Colonic mucosa (tissue), 4 donors: Measurements from ENCODE around the gene LNX1. TPM values are rescaled to one million over a fixed set of nuclear protein-coding genes. Genes with fewer than 3 reads are reported as not detected.

Source experiments
- DNase-seq: peaks from one replicate; pipeline ENCODE4 v3.0.0-alpha.2; 2020
- H3K27ac ChIP-seq: fragments of 200-600 bp; one replicate; pipeline ENCODE4 v1.8.0; 2021
- H3K27me3 ChIP-seq: fragments of 200-600 bp; one replicate; pipeline ENCODE4 v1.8.0; 2021
- H3K36me3 ChIP-seq: fragments of 200-600 bp; one replicate; pipeline ENCODE4 v1.8.0; 2021
- H3K4me1 ChIP-seq: fragments of 200-600 bp; one replicate; pipeline ENCODE4 v1.8.0; 2021; ENCODE audit warnings: mild to moderate bottlenecking
- H3K4me3 ChIP-seq: fragments of 200-600 bp; one replicate; pipeline ENCODE4 v1.8.0; 2021
- H3K9ac ChIP-seq, 2 donors: one replicate each; pipeline ENCODE4 v1.7.0; 2013; ENCODE audit warnings: control low read depth in 2 of 2, low read depth in 2 of 2, low read length in 2 of 2
- H3K9me3 ChIP-seq: fragments of 200-600 bp; one replicate; pipeline ENCODE4 v1.8.0; 2021
- CTCF ChIP-seq: fragments of 200-600 bp; IDR thresholded peaks from one replicate; pipeline ENCODE4 v1.8.0; 2022; ENCODE audit warnings: antibody characterized with exemption, mild to moderate bottlenecking
- intact Hi-C: fragments of 100-400 bp; cut with DNase I; formaldehyde crosslinking; loops from one replicate; pipeline ENCODE4 v1.14.1; 2022
- total RNA-seq, 2 donors: library from RNA; stranded (reverse); fragmentation: NEBNext Ultra II Directional in 1 of 2; extraction: Animal tissue kit (Norgen Biotek cat#: 25700) in 1 of 2; gene quantifications; one replicate each; pipeline ENCODE4 v1.2.1, GENCODE V29; 2021
- donor health status: healthy.
- donor health status: DM: no; HTN: no; CAD: no.
- donor health status: DM: no; HTN: no; CAD: no.

Gene LNX1
- total RNA-seq, 2 donors from 2014 or later, result 9.7 to 25.0 TPM

DNA sequence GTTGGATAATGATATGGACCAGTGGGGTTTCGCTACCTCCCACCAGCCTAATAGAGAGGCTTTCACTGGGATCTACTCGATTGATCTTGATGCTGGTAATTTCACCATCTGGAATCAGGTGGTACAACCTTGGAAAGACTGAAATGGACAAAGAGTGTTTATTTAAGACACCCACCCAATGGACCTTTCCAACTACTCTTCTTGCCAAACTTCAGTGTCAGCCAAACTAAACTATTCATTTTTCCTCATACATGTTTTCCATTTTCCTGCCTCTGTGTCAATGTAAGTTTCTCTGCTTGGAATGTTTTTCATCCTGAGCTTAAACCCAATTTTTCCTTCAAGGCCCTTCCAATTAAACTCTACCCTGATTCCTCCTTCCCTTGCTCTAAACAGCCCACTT is 92.6 kb downstream of the LNX1 start:
- H3K9me3 ChIP-seq, result no peaks in the 10 kb centered on the region
- no peak overlapping the region for H3K9ac ChIP-seq
- intact Hi-C loops, result loop anchor here (10.0 kb wide), 3 partner anchors 56 to 736 kb away; no protein-coding TSS in a partner anchor
- H3K4me3 ChIP-seq, result no peak overlapping the region
- TF ChIP-seq CTCF, result no peak
- no peak overlapping the region for H3K27ac ChIP-seq
- H3K36me3 ChIP-seq, result no peaks in the 10 kb centered on the region
- no peaks in the 10 kb centered on the region for H3K4me1 ChIP-seq
- no peak for DNase-seq
- no peaks in the 10 kb centered on the region for H3K27me3 ChIP-seq

DNA sequence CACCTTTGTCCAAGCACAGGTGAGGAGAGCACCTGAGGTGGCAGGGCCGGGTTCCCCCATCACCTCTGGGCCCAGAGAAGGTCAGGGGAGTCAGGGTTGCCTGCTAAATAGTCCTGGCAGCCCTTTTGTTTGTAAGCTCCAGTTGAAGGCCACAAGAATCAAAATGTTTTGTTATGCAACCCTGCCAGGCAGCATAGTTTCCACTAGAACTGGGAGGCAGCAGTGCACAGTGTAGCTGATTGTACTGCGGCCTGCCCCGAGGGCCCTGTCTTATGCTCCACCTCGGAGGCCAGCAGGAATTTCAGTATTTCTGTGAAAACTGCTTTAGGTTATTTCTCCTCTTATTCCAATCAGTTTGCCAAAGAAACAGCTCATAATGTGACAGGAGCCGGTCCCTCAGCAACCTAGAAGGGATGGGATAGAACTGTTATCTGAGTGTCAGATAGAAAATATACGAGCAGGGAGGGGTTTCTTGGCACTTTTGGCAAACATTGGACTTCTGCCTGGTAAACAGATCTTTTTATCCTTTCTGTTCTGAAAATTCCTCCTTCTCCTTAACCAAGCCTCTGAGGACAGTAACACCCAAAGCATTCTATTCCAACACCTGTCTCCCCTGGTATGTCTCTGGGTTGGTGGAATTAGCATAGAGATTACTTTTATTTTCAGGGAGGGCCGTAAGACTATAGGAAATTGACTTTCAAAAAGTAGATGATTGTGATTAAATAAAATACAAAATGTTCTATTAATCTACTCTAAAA is 93.6 kb downstream of the LNX1 start:
- no peak overlapping the region for H3K27ac ChIP-seq
- no peak overlapping the region for H3K9ac ChIP-seq
- H3K4me1 ChIP-seq, result no peaks in the 10 kb centered on the region
- H3K27me3 ChIP-seq, result no peaks in the 10 kb centered on the region
- intact Hi-C loops, result loop anchor here (10.0 kb wide), 3 partner anchors 57 to 737 kb away; no protein-coding TSS in a partner anchor
- TF ChIP-seq CTCF, result no peak
- H3K36me3 ChIP-seq, result no peaks in the 10 kb centered on the region
- no peaks in the 10 kb centered on the region for H3K9me3 ChIP-seq
- H3K4me3 ChIP-seq, result no peak overlapping the region
- DNase-seq, result no peak

GRCh38 chr4:53494851-53495250 is 96.4 kb downstream of the LNX1 start:
- Histone ChIP-seq H3K4me1 (no peaks in the 10 kb centered on the region), H3K9ac (no peak overlapping the region), H3K27ac (no peak overlapping the region), H3K9me3 (no peaks in the 10 kb centered on the region), H3K27me3 (no peaks in the 10 kb centered on the region), H3K4me3 (no peak overlapping the region), H3K36me3 (no peaks in the 10 kb centered on the region)
- no peak for DNase-seq
- no peak for TF ChIP-seq CTCF
- intact Hi-C loops, result loop anchor here (5.0 to 10.0 kb wide), 4 partner anchors 60 to 740 kb away; no protein-coding TSS in a partner anchor

DNA sequence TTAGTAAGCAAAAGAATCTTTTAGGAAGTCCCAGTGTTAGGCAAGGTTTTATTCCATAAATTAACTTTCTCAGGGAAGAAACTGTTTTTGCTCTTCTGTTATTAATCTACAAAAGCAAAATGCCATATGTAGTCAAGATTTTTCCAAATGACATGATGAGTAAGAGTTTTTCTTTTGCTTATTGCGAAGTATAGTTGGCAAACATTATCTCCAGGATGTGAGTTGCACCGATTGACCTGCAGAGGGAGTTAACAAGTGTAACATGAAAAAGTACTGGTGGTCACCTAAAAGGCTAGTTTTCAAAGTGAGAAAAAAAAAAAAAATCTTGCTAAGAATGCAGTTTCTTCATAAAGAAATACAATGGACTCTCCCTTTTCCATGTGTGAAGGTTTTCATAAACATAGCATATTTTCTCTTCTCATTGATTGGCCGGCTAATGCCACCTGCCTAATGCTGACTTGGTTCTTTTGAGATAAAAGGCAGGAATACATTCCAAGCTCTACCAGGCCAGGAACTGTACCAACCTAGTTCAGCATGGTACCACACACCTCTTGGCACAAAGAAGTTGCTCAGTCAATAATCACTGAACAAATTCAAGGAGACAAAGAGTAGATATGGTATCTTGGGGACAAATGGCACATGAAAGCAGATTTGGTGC is 100.2 kb downstream of the LNX1 start:
- intact Hi-C loops, result loop anchor here (5.0 to 10.0 kb wide), 4 partner anchors 64 to 744 kb away; no protein-coding TSS in a partner anchor
- Histone ChIP-seq H3K36me3 (no peaks in the 10 kb centered on the region), H3K4me1 (no peaks in the 10 kb centered on the region), H3K9ac (no peak overlapping the region), H3K27me3 (no peaks in the 10 kb centered on the region), H3K9me3 (no peaks in the 10 kb centered on the region), H3K27ac (peak overlapping the region; percentile 30), H3K4me3 (no peak overlapping the region)
- peak; percentile 36 for DNase-seq
- TF ChIP-seq CTCF, result peak; percentile 57

GRCh38 chr4:53490161-53490956 is 100.9 kb downstream of the LNX1 start:
- Histone ChIP-seq H3K4me3 (no peak overlapping the region), H3K27me3 (no peaks in the 10 kb centered on the region), H3K9ac (no peak overlapping the region), H3K9me3 (no peaks in the 10 kb centered on the region), H3K4me1 (no peaks in the 10 kb centered on the region), H3K36me3 (no peaks in the 10 kb centered on the region), H3K27ac (peak overlapping the region; percentile 30)
- intact Hi-C loops, result loop anchor here (5.0 to 10.0 kb wide), 4 partner anchors 64 to 744 kb away; no protein-coding TSS in a partner anchor
- no peak for DNase-seq
- no peak for TF ChIP-seq CTCF
